HG02938 (cell line): ENCODE data around the gene SCYGR5.
"Not testable (repeated sequence)": the region's sequence is repeated elsewhere in the genome, so short reads cannot be mapped to it uniquely, and the experiment has no call there.

ENCODE experiments used
- ATAC-seq: cut with Tn5 transposase; IDR thresholded peaks from one replicate; pipeline ENCODE4 v1.9.1; 2021; ENCODE audit warnings: mild to moderate bottlenecking, moderate library complexity; ENCODE audit not compliant: unreplicated experiment

SCYGR5 gene

DNA sequence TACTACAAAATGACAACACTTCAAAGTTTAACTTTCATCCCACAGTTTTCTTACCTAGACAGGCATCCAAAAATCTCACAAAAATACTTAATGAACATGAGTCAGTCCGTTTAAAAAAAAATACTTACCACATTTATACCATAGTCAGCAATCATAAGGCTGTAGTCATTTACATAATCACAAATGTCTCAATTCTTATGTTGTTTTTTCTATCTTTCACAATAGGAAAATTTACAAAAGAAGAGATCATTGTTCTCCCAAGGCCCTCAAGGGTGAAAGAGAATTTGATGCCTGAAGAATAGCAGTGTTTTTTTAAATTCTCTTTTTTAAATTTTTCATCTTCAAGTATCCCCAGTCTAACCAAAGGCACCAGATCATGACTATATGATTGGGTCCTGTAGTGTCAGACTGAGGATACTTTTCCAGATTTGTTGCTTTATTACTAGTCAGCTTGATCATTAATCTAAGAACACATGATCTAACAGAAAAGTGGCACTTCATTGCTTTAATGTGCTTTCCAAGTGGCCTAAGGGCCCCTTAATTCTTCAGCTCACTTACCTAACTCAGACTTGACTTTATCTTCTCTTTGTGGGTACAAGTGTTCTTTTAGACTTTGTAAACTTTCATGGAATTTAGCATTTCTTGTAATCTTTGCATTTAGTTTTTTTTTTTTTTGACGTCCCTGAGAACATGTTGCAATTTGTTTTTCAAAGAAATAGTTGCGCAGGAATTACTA lies 4.7 kb downstream of the SCYGR5 start:
- no peak for ATAC-seq

- not testable (repeated sequence) for ATAC-seq
Observed at GRCh38 chr2:227673620-227674019, 7.0 kb downstream of the SCYGR5 start.

DNA sequence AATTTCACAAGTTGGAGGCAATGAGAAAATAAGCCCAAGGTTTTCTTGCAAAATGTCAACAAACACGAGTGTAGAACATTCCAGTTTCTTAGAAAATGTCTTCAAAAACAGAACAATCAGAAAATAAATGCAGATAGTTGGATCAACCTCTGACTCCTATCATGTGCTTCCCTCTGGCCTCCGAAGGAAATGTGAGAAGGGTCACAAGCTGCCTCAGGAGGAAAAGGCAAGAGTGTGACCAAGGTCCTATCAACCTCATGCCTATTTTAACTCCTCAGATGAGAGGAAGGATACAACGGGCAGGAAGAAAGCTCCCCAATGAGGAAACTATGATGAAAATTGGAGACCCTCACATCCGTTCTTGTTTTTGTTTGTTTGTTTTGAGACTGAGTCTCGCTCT lies 7.9 kb downstream of the SCYGR5 start:
- no peak for ATAC-seq

DNA sequence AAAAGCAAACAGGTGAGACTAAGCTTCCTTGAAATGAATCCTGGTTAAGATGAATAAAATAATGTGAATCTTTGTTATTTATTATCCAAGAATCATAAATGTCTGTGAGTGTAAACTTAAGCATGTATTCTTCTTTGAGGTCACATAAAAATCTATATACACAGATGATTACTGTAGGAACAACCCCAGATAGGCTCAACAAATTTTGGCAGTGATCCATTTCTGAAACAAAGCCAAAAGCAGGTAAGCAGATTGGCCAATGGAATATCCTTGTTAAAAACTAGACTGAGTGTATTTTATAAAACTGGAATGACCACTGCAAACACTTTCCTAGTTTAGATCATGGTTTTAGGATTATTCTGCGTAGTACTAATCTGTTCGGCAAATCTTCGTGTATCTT lies 11.3 kb downstream of the SCYGR5 start:
- no peak for ATAC-seq

DNA sequence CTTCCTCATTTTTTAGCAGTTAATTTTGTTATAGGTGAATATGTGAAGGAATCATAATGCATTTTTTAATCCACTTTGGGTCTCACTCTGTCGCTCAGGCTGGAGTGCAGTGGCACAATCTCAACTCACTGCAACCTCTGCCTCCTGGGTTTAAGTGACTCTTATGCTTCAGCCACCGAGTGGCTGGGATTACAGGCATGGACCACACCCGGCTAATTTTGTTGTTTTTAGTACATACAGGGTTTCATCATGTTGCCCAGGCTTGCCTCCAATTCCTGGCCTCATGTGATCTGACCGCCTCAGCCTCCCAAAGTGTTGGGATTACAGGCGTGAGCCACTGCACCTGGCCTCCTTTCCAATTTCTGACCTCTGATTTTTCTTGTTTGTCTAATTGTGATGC lies 17.7 kb downstream of the SCYGR5 start:
- ATAC-seq: no peak

- no peak for ATAC-seq
Observed at GRCh38 chr2:227687189-227687588, 20.6 kb downstream of the SCYGR5 start.

DNA sequence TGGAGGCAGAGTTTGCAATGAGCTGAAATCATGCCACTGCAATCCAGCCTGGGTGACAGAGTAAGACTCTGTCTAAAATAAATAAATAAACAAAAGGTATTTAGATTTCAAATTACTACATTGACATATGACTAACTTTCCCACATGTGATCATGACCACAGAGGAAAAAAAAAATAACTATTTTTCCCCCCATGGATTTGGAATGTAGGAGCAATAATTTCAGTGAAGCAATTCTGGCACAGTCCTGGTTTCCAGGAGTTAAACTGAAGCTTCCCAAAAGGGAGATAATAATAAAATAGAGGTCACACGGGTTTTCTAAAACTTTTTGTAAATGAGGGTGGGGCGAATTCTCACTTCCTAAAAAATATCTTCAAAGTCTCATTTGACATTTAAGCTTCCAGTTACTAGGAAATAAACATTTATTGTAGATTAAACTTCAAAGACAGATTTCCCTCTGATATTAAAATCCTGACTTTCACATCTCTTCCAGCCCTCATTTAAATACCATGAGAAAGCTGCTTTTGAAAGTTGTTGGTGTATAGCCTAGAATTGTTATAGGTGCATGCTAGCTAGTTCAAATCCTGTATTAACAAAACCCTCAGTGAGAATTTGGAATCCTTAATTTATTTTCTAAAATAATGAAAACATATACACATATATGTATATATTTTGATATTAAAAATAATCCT lies 30.5 kb downstream of the SCYGR5 start:
- no peak for ATAC-seq

GRCh38 chr2:227701556-227701955 lies 35.0 kb downstream of the SCYGR5 start:
- no peak for ATAC-seq

GRCh38 chr2:227703280-227703732 lies 36.7 kb downstream of the SCYGR5 start:
- ATAC-seq: no peak

DNA sequence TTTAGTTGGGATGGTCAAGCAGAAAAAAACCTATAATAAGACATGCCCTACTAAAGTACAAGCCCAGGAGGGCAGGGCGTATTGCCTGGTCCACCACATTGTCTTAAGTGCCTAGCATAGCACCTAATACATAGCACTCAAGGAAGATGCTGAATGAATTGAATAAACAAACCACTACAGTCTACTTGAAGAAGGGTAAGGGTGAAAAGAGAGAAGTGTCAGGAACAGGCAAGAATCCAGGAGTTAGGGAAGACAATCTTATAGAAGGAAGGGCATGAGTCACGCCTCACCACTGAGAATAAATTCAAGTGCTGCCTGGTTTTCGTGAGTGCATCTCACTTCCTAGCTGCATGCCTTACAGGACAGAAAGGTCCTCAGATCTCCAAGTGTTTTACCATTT lies 37.4 kb downstream of the SCYGR5 start:
- no peak for ATAC-seq

DNA sequence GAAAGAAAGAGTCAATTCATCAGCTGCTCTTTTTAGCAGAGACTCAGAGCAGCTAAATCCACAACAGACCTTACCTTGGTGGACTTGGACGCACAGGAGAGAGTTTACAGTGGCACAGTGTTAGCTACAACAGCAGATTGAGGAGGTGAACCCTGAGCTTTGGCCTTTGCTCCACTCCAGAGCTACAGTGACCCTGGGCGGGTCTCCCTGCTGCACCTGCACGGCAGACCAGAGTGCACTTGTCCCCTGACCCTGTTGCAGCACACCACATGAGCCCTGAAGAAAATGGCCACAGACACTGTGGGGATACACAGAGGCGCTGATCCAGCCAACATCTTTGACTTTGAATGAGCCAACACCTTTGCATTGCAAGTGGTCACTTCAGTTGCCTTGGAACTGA lies 40.3 kb downstream of the SCYGR5 start:
- ATAC-seq: no peak

DNA sequence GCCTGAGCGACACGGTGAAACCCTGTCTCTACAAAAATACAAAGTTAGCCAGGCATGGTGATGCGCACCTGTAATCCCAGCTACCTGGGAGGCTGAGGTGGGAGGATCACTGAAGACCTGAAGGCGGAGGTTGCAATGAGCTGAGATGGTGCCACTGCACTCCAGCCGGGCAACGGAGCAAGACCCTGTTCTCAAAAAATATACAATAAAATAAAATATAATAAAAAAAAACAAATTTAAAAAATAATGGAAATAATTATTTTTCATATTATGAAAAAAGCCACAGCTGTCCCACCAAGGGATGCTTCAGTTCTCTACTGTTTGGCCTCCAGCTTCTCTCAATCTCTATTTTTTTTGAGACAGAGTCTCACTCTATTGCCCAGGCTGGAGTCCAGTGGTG lies 40.8 kb downstream of the SCYGR5 start:
- ATAC-seq: no peak

DNA sequence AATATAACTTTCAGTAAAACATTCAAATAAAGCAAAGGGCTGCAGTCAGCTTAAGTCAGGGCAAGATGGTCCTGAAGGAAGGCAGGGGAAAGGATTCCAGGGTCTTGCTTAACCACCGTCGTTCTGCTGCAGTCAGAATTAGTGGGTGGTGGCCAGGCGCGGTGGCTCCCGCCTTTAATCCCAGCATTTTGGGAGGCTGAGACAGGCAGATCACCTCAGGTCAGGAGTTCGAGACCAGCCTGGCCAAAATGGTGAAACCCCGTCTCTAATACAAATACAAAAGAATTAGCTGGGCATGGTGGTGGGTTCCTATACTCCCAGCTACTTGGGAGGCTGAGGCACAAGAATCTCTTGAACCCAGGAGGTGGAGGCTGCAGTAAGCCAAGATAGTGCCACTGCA lies 44.4 kb downstream of the SCYGR5 start:
- no peak for ATAC-seq

DNA sequence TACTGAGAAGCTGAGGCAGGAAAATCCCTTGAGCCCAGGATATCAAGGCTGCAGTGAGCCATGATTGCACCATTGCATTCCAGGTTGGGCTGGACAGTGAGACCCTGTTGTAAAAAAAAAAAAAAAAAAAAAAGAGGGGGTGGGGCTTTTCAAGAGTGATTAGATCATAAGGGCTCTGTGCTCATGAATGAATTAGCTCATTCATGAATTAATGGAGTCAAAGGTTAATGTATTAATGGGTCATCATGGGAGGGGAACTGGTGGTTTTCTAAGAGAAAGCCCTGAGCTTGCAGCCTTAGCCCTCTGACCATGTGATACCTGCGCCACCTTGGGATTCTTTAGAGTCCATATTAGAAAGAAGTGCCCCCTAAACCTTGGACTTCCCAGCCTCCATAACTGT lies 46.7 kb downstream of the SCYGR5 start:
- ATAC-seq: no peak

DNA sequence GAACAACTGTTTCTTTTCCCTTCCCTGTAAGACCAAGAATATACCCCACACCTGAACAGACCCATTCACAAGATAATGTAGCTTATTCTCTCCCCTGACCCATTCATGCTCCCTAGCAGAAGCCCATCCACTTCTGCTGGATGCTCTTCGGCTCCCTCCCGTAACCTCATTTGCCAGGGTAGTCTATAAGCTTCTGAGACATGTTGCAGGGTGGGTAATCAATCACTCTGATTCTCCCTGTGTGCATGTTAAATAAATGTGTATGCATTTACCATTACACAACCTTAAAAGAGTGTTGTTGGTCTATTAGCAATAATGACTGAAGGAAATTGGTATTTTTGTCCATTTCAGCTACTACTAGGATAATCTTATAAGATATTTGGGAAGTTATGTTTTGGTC lies 49.9 kb downstream of the SCYGR5 start:
- no peak for ATAC-seq
